GM23338 (cell line): ENCODE results near the gene CREB3L2. TPM values are rescaled to one million over a fixed set of nuclear protein-coding genes. Genes with fewer than 3 reads are reported as not detected.
A peak's percentile ranks its signal among the peaks of the same experiment; 100 is the strongest.
"Not testable (repeated sequence)": the region's sequence is repeated elsewhere in the genome, so short reads cannot be mapped to it uniquely, and the experiment has no call there.

ENCODE experiments used
- ATAC-seq: fragments of 200-7000 bp; cut with Tn5 transposase; 3 replicates; pipeline ENCODE4 v1.9.1; 2020
- DNase-seq: peaks from one replicate; pipeline ENCODE4 v3.0.0-alpha.2; 2015; ENCODE audit warnings: low spot score
- H2AFZ ChIP-seq: fragments of 200-600 bp; sonication (generic); 2 replicates; pipeline ENCODE4 v1.8.0; 2016; ENCODE audit warnings: antibody characterized with exemption, mild to moderate bottlenecking, moderate library complexity
- H3F3A ChIP-seq: fragments of 200-600 bp; sonication (generic); replicated peaks from 2 replicates; pipeline ENCODE4 v1.8.0; 2017; ENCODE audit warnings: antibody characterized with exemption, mixed run types, low read depth
- H3K27ac ChIP-seq: fragments of 200-600 bp; sonication (generic); 2 replicates; pipeline ENCODE4 v1.6.1; 2016; ENCODE audit warnings: low read depth
- H3K27me3 ChIP-seq: fragments of 200-600 bp; sonication (generic); 2 replicates; pipeline ENCODE4 v1.8.0; 2016; ENCODE audit warnings: mild to moderate bottlenecking, mixed run types, moderate library complexity; ENCODE audit not compliant: insufficient read depth
- H3K36me3 ChIP-seq: fragments of 200-600 bp; sonication (generic); 2 replicates; pipeline ENCODE4 v1.8.0; 2016; ENCODE audit warnings: mild to moderate bottlenecking; ENCODE audit not compliant: insufficient read depth
- H3K4me1 ChIP-seq: fragments of 200-600 bp; sonication (generic); 2 replicates; pipeline ENCODE4 v1.8.0; 2016; ENCODE audit warnings: mild to moderate bottlenecking, moderate library complexity; ENCODE audit not compliant: insufficient read depth
- H3K4me2 ChIP-seq: fragments of 200-600 bp; sonication (generic); 2 replicates; pipeline ENCODE4 v1.7.1; 2017; ENCODE audit warnings: mixed run types
- H3K4me3 ChIP-seq: fragments of 200-600 bp; sonication (generic); 2 replicates; pipeline ENCODE4 v1.6.1; 2016; ENCODE audit warnings: mixed run types
- H3K79me2 ChIP-seq: fragments of 200-600 bp; sonication (generic); replicated peaks from 2 replicates; pipeline ENCODE4 v1.8.0; 2017; ENCODE audit warnings: mild to moderate bottlenecking; ENCODE audit not compliant: insufficient read depth
- H3K9me2 ChIP-seq: fragments of 200-600 bp; sonication (generic); 2 replicates; pipeline ENCODE4 v1.8.0; 2017; ENCODE audit not compliant: insufficient read depth
- H4K20me1 ChIP-seq: fragments of 200-600 bp; sonication (generic); replicated peaks from 2 replicates; pipeline ENCODE4 v1.8.0; 2017; ENCODE audit warnings: mild to moderate bottlenecking; ENCODE audit not compliant: insufficient read depth
- H3K27ac Mint-ChIP-seq: 2 replicates; pipeline ENCODE4 v1.8.0; 2020; ENCODE audit warnings: inconsistent platforms, mild to moderate bottlenecking, moderate library complexity, mixed read lengths
- H3K27me3 Mint-ChIP-seq: 3 replicates; pipeline ENCODE4 v1.8.0; 2022; ENCODE audit warnings: low read depth, mild to moderate bottlenecking, moderate library complexity, mixed read lengths, inconsistent platforms; ENCODE audit not compliant: insufficient read depth, poor library complexity
- H3K36me3 Mint-ChIP-seq: 3 replicates; pipeline ENCODE4 v1.8.0; 2021; ENCODE audit warnings: low read depth, mild to moderate bottlenecking, inconsistent platforms, moderate library complexity, mixed read lengths
- H3K4me1 Mint-ChIP-seq: 3 replicates; pipeline ENCODE4 v1.8.0; 2020; ENCODE audit warnings: mild to moderate bottlenecking, inconsistent platforms, mixed read lengths
- H3K4me3 Mint-ChIP-seq: 3 replicates; pipeline ENCODE4 v1.8.0; 2021; ENCODE audit warnings: moderate library complexity, mild to moderate bottlenecking, inconsistent platforms, mixed read lengths
- H3K9me3 Mint-ChIP-seq: 3 replicates; pipeline ENCODE4 v1.8.0; 2020; ENCODE audit warnings: moderate library complexity, mild to moderate bottlenecking, inconsistent platforms, mixed read lengths
- polyA plus RNA-seq: library from polyadenylated mRNA; unstranded; fragments of >200 nt; fragmentation: Nextera tagmentation; extraction: Ambion mirVana; gene quantifications from 2 replicates; pipeline ENCODE4 v1.2.1, GENCODE V29; 2016
- total RNA-seq: library from RNA; depleted of rRNA; stranded (reverse); fragments of >200 nt; shearing (Covaris generic); gene quantifications from 2 replicates; pipeline ENCODE4 v1.2.3, GENCODE V29; 2014
- TF ChIP-seq, protein P1 (sequence below): fragments of 250-450 bp; sonication (Bioruptor Pico); IDR thresholded peaks from 2 replicates; pipeline ENCODE4 v1.5.0; 2020; ENCODE audit warnings: mild to moderate bottlenecking, moderate library complexity
- TF ChIP-seq, protein P2 (sequence below), 2 experiments: fragments of 200-600 bp in 1 of 2; sonication (generic) in 1 of 2; conservative IDR thresholded peaks; 2 replicates each; pipeline versions ENCODE4 v1.5.1 to v1.6.1; 2016 to 2017; ENCODE audit warnings: antibody characterized with exemption in 2 of 2, low read depth in 2 of 2, mild to moderate bottlenecking in 2 of 2, moderate library complexity in 1 of 2

CREB3L2 gene
- total and polyA plus RNA-seq, 2 experiments from 2014 or later, result 14.5 to 27.1 TPM

- H3K4me3 ChIP-seq, H2AFZ ChIP-seq, ATAC-seq, H3K9me2 ChIP-seq, H3K27ac Mint-ChIP-seq, H3K4me2 ChIP-seq, H3K27me3 ChIP-seq, H3K79me2 ChIP-seq, DNase-seq, H3K27me3 Mint-ChIP-seq, H3K27ac ChIP-seq, H3K4me1 Mint-ChIP-seq, H3K4me1 ChIP-seq, H4K20me1 ChIP-seq, H3F3A ChIP-seq, H3K4me3 Mint-ChIP-seq: not testable (repeated sequence)
- H3K36me3 Mint-ChIP-seq, result peaks cover 69% of the 10 kb centered on the region
- H3K9me3 Mint-ChIP-seq, result peaks cover 16% of the 10 kb centered on the region
- H3K36me3 ChIP-seq, result peaks cover 53% of the 10 kb centered on the region
Measured at GRCh38 chr7:137906636-137907035, 95.2 kb downstream of the CREB3L2 start.

GRCh38 chr7:137904833-137905232, 97.1 kb downstream of the CREB3L2 start:
- H3K4me3 Mint-ChIP-seq, result no peak overlapping the region
- TF ChIP-seq, protein P1, sequence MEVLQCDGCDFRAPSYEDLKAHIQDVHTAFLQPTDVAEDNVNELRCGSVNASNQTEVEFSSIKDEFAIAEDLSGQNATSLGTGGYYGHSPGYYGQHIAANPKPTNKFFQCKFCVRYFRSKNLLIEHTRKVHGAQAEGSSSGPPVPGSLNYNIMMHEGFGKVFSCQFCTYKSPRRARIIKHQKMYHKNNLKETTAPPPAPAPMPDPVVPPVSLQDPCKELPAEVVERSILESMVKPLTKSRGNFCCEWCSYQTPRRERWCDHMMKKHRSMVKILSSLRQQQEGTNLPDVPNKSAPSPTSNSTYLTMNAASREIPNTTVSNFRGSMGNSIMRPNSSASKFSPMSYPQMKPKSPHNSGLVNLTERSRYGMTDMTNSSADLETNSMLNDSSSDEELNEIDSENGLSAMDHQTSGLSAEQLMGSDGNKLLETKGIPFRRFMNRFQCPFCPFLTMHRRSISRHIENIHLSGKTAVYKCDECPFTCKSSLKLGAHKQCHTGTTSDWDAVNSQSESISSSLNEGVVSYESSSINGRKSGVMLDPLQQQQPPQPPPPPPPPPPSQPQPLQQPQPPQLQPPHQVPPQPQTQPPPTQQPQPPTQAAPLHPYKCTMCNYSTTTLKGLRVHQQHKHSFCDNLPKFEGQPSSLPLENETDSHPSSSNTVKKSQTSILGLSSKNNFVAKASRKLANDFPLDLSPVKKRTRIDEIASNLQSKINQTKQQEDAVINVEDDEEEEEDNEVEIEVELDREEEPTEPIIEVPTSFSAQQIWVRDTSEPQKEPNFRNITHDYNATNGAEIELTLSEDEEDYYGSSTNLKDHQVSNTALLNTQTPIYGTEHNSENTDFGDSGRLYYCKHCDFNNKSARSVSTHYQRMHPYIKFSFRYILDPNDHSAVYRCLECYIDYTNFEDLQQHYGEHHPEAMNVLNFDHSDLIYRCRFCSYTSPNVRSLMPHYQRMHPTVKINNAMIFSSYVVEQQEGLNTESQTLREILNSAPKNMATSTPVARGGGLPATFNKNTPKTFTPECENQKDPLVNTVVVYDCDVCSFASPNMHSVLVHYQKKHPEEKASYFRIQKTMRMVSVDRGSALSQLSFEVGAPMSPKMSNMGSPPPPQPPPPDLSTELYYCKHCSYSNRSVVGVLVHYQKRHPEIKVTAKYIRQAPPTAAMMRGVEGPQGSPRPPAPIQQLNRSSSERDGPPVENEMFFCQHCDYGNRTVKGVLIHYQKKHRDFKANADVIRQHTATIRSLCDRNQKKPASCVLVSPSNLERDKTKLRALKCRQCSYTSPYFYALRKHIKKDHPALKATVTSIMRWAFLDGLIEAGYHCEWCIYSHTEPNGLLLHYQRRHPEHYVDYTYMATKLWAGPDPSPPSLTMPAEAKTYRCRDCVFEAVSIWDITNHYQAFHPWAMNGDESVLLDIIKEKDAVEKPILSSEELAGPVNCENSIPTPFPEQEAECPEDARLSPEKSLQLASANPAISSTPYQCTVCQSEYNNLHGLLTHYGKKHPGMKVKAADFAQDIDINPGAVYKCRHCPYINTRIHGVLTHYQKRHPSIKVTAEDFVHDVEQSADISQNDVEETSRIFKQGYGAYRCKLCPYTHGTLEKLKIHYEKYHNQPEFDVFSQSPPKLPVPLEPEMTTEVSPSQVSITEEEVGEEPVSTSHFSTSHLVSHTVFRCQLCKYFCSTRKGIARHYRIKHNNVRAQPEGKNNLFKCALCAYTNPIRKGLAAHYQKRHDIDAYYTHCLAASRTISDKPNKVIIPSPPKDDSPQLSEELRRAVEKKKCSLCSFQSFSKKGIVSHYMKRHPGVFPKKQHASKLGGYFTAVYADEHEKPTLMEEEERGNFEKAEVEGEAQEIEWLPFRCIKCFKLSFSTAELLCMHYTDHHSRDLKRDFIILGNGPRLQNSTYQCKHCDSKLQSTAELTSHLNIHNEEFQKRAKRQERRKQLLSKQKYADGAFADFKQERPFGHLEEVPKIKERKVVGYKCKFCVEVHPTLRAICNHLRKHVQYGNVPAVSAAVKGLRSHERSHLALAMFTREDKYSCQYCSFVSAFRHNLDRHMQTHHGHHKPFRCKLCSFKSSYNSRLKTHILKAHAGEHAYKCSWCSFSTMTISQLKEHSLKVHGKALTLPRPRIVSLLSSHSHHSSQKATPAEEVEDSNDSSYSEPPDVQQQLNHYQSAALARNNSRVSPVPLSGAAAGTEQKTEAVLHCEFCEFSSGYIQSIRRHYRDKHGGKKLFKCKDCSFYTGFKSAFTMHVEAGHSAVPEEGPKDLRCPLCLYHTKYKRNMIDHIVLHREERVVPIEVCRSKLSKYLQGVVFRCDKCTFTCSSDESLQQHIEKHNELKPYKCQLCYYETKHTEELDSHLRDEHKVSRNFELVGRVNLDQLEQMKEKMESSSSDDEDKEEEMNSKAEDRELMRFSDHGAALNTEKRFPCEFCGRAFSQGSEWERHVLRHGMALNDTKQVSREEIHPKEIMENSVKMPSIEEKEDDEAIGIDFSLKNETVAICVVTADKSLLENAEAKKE (CRISPR knock-in tag), result no peak
- TF ChIP-seq, protein P2, sequence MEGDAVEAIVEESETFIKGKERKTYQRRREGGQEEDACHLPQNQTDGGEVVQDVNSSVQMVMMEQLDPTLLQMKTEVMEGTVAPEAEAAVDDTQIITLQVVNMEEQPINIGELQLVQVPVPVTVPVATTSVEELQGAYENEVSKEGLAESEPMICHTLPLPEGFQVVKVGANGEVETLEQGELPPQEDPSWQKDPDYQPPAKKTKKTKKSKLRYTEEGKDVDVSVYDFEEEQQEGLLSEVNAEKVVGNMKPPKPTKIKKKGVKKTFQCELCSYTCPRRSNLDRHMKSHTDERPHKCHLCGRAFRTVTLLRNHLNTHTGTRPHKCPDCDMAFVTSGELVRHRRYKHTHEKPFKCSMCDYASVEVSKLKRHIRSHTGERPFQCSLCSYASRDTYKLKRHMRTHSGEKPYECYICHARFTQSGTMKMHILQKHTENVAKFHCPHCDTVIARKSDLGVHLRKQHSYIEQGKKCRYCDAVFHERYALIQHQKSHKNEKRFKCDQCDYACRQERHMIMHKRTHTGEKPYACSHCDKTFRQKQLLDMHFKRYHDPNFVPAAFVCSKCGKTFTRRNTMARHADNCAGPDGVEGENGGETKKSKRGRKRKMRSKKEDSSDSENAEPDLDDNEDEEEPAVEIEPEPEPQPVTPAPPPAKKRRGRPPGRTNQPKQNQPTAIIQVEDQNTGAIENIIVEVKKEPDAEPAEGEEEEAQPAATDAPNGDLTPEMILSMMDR (conservative IDR thresholded peaks at IDR 0.05; ENCODE audit: low read depth in 2 of 2), result no peak
- H3K4me2 ChIP-seq, result no peak overlapping the region
- H3K27ac Mint-ChIP-seq, result no peak overlapping the region; the same call in 1 of the 2 replicates
- H3K27me3 ChIP-seq, result no peaks in the 10 kb centered on the region
- H3K27me3 Mint-ChIP-seq, result peaks cover 6% of the 10 kb centered on the region
- H3K36me3 Mint-ChIP-seq, result peaks cover 61% of the 10 kb centered on the region
- peak overlapping the region; percentile 39; the same call in 1 of the 2 replicates for H3K27ac ChIP-seq
- peaks cover 16% of the 10 kb centered on the region for H3K9me3 Mint-ChIP-seq
- H3F3A ChIP-seq, result 0 out of 2 replicates have a peak, but pooled peaks cover 12% of the 10 kb centered on the region
- H2AFZ ChIP-seq, result no peak overlapping the region
- H3K4me1 ChIP-seq, result peaks cover 4% of the 10 kb centered on the region
- DNase-seq (no peak), ATAC-seq (no peak)
- H3K9me2 ChIP-seq, result no peaks in the 10 kb centered on the region
- H4K20me1 ChIP-seq, result no peaks in the 10 kb centered on the region; the same call in 1 of the 2 replicates
- no peak overlapping the region for H3K4me3 ChIP-seq
- peaks cover 49% of the 10 kb centered on the region for H3K36me3 ChIP-seq
- H3K79me2 ChIP-seq, result no peaks in the 10 kb centered on the region
- peaks cover 6% of the 10 kb centered on the region for H3K4me1 Mint-ChIP-seq
